HEK293 (cell line): ENCODE data around the gene HDAC7.

Source experiments
- BCL6B ChIP-seq: fragments of 450-650 bp; formaldehyde crosslinking; IDR thresholded peaks from 2 replicates; pipeline ENCODE4 v1.5.1; 2017; ENCODE audit warnings: missing biosample characterization, missing genetic modification characterization
- GLIS1 ChIP-seq: fragments of 450-650 bp; formaldehyde crosslinking; IDR thresholded peaks from 2 replicates; pipeline ENCODE4 v1.5.1; 2016; ENCODE audit warnings: missing biosample characterization, missing genetic modification characterization
- HIC1 ChIP-seq: fragments of 450-650 bp; formaldehyde crosslinking; IDR thresholded peaks from 2 replicates; pipeline ENCODE4 v1.5.1; 2016; ENCODE audit warnings: missing biosample characterization, missing genetic modification characterization
- KLF8 ChIP-seq: fragments of 450-650 bp; formaldehyde crosslinking; IDR thresholded peaks from 2 replicates; pipeline ENCODE4 v1.5.1; 2016; ENCODE audit warnings: missing biosample characterization, missing genetic modification characterization
- PATZ1 ChIP-seq: fragments of 450-650 bp; formaldehyde crosslinking; IDR thresholded peaks from 2 replicates; pipeline ENCODE4 v1.5.1; 2016; ENCODE audit warnings: missing biosample characterization, missing genetic modification characterization
- SP3 ChIP-seq: fragments of 450-650 bp; formaldehyde crosslinking; IDR thresholded peaks from 2 replicates; pipeline ENCODE4 v1.5.1; 2016; ENCODE audit warnings: missing biosample characterization, missing genetic modification characterization
- WT1 ChIP-seq: fragments of 450-650 bp; formaldehyde crosslinking; IDR thresholded peaks from 2 replicates; pipeline ENCODE4 v1.5.1; 2016; ENCODE audit warnings: missing biosample characterization, missing genetic modification characterization
- ZBTB20 ChIP-seq: fragments of 450-650 bp; formaldehyde crosslinking; IDR thresholded peaks from 2 replicates; pipeline ENCODE4 v1.5.1; 2016; ENCODE audit warnings: missing biosample characterization, missing genetic modification characterization
- ZBTB48 ChIP-seq: fragments of 450-650 bp; formaldehyde crosslinking; IDR thresholded peaks from 2 replicates; pipeline ENCODE4 v1.5.1; 2016; ENCODE audit warnings: missing biosample characterization, missing genetic modification characterization
- ZFP37 ChIP-seq: fragments of 450-650 bp; formaldehyde crosslinking; IDR thresholded peaks from 2 replicates; pipeline ENCODE4 v1.5.1; 2016; ENCODE audit warnings: missing biosample characterization, missing genetic modification characterization
- ZNF148 ChIP-seq: fragments of 450-650 bp; formaldehyde crosslinking; IDR thresholded peaks from 2 replicates; pipeline ENCODE4 v1.5.0; 2017; ENCODE audit warnings: missing biosample characterization, missing genetic modification characterization, borderline replicate concordance
- ZNF174 ChIP-seq: fragments of 450-650 bp; formaldehyde crosslinking; IDR thresholded peaks from 2 replicates; pipeline ENCODE4 v1.5.0; 2017; ENCODE audit warnings: missing biosample characterization, mild to moderate bottlenecking, missing genetic modification characterization
- ZNF280D ChIP-seq: fragments of 450-650 bp; formaldehyde crosslinking; IDR thresholded peaks from 2 replicates; pipeline ENCODE4 v1.5.1; 2016; ENCODE audit warnings: missing biosample characterization, missing genetic modification characterization
- ZNF335 ChIP-seq: fragments of 450-650 bp; formaldehyde crosslinking; conservative IDR thresholded peaks from 2 replicates; pipeline ENCODE4 v1.5.1; 2016; ENCODE audit warnings: missing biosample characterization, missing genetic modification characterization
- ZNF354C ChIP-seq: fragments of 450-650 bp; formaldehyde crosslinking; IDR thresholded peaks from 2 replicates; pipeline ENCODE4 v1.5.1; 2016; ENCODE audit warnings: missing biosample characterization, missing genetic modification characterization, low read depth, borderline replicate concordance
- ZNF398 ChIP-seq: fragments of 450-650 bp; formaldehyde crosslinking; IDR thresholded peaks from 2 replicates; pipeline ENCODE4 v1.5.1; 2017; ENCODE audit warnings: missing biosample characterization, missing genetic modification characterization
- ZNF423 ChIP-seq: fragments of 450-650 bp; formaldehyde crosslinking; IDR thresholded peaks from 2 replicates; pipeline ENCODE4 v1.5.1; 2016; ENCODE audit warnings: missing biosample characterization, missing genetic modification characterization
- ZNF530 ChIP-seq: fragments of 450-650 bp; formaldehyde crosslinking; IDR thresholded peaks from 2 replicates; pipeline ENCODE4 v1.5.1; 2016; ENCODE audit warnings: low read depth, missing biosample characterization, missing genetic modification characterization
- ZNF561 ChIP-seq: fragments of 450-650 bp; IDR thresholded peaks from 2 replicates; pipeline ENCODE4 v1.5.1; 2018; ENCODE audit warnings: missing biosample characterization, missing genetic modification characterization, borderline replicate concordance
- ZNF571 ChIP-seq: fragments of 450-650 bp; formaldehyde crosslinking; IDR thresholded peaks from 2 replicates; pipeline ENCODE4 v1.5.0; 2017; ENCODE audit warnings: missing biosample characterization, missing genetic modification characterization
- ZNF837 ChIP-seq: fragments of 450-650 bp; formaldehyde crosslinking; IDR thresholded peaks from 2 replicates; pipeline ENCODE4 v1.5.1; 2016; ENCODE audit warnings: missing biosample characterization, missing genetic modification characterization

HDAC7 gene

GRCh38 chr12:47758834-47759690, 60.6 kb downstream of the HDAC7 start, which contains the start of gene RAPGEF3 (continued):
- TF ChIP-seq ZNF571 (tag by site-specific recombination) (no peak), ZNF530 (no peak), ZNF335 (tag by site-specific recombination) (peak; percentile 30; the same call in 1 of the 2 replicates), ZNF837 (tag by site-specific recombination) (no peak), PATZ1 (tag by site-specific recombination) (peak; percentile 83; the same call in 1 of the 2 replicates), ZBTB48 (peak; percentile 79; the same call in 1 of the 2 replicates), GLIS1 (tag by site-specific recombination) (peak; percentile 87), BCL6B (tag by site-specific recombination) (no peak), SP3 (tag by site-specific recombination) (peak; percentile 90), ZNF148 (tag by site-specific recombination) (no peak), KLF8 (tag by site-specific recombination) (peak; percentile 78; the same call in 1 of the 2 replicates), ZNF423 (tag by site-specific recombination) (peak; percentile 54; the same call in 1 of the 2 replicates), ZFP37 (tag by site-specific recombination) (0 out of 2 replicates have a peak, but pooled peaks have one; percentile 51), WT1 (tag by site-specific recombination) (peak; percentile 68), ZNF398 (tag by site-specific recombination) (peak; percentile 85), ZNF561 (tag by site-specific recombination) (peak; percentile 86), ZNF280D (no peak), HIC1 (tag by site-specific recombination) (peak; percentile 67), ZBTB20 (peak; percentile 45; the same call in 1 of the 2 replicates), ZNF354C (tag by site-specific recombination) (no peak), ZNF174 (no peak)
